NCI-H2029 treated with DMSO at 0.1 percent for 48 hours (cell line): ENCODE results near the gene SMTN.
"Not testable (repeated sequence)": the region's sequence is repeated elsewhere in the genome, so short reads cannot be mapped to it uniquely, and the experiment has no call there.

ENCODE experiments used
- DNase-seq: peaks from one replicate; lab custom pipeline; 2025; lab: John Stamatoyannopoulos, UW

The SMTN gene

DNA sequence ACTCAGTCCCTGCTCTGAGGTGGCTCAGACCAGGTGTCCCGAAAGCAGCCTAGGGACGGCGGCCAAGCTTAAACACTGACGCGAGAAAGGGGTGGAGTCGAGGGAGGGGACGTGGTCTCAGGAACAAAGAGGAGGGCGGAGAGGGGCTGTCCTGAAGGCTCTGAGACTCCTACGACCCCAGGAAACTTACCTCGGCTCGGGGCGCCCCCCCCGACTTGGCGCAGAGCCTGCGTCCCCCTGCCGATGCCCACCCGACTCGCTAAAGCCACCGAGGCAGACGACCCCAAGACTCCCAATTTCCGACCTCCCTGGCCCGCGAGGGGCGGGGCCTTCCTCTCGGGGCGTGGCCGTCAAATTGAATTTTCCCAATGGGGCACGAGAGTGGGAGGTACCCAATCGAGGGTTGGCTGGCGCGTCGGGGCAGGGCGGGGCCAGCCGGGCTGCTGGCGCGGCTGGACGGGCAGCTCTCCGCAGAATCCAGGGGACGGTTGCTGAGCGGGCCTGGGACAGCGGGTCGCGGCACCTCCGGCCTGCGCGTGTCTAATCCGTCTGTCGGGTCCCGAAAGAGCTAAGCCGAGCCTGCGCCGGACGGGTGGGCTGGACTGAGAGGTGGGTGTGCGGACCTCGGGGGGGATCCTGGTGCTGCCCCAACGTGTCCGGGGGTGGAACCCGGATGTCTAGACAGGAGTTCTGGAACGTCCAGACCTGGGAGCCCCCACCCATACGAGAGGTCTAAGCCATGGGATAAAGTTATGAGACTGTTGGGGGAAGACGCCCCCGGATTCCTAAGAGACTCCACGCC, at the start of gene SMTN:
Gene SMTN, plus strand, starts transcription at position 471 of the 802 bp plus-strand sequence. CDS start 1,941 bp downstream, outside the sequence.
- peak; percentile 65 for DNase-seq

DNA sequence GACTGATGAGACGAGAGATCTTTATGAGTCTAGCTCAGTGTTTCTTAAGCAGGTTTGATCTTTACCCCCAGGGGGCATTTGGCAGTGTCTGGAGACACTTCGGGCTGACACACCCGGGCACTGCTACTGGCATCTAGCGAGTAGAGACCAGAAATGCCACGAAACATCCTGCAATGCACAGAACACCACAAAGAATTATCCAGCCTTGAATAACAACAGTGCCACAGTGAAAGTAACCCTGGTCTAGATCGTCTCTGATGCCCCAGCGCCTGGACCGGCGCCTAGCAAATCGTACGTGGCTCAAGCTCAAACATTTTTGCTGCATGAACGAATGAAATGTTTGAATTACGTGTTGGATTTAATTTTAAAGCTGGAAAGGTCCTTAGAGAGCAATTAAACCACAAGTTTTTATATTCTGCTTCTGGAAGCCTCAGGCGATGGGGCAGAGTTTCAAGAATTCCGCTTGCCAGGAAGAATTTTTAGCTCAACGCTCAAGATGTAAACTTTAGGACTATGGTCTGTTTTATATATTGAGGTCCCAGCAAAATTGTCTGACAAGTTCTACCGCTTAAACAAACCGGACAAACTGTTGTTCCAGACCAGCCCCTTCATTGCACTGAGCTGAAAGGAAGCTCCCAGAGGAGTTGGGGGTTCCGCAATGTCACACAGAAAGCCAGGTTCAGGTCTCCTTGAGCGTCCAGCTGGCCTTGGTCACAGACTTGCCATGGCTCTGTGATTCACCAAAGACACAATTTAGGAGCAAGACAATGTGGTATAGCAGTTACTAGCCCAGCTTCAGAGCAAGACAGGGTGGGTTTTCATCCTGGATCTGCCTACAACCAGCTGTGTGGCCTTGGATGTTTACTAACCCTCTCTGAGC, 44.2 kb upstream of the SMTN start:
- no peak for DNase-seq

DNA sequence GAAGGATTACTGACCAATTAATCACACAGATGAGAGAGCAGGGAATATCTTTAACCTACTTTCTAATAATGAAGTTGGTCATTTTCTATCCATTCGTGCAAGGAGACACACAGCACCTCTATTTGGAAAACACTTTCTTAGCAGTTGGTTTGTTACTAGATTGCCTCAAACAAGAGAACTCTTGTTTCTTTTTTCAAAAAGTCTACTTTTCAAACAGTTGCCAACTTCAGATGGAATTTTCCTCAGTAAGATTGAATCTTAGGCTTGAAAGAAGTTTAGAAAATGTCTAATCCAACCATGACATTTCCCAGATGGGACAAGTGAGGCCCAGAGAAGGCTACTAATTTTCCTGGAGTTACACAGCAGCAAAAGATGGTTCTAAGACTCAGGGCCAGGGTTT, 42.4 kb upstream of the SMTN start:
- no peak for DNase-seq

DNA sequence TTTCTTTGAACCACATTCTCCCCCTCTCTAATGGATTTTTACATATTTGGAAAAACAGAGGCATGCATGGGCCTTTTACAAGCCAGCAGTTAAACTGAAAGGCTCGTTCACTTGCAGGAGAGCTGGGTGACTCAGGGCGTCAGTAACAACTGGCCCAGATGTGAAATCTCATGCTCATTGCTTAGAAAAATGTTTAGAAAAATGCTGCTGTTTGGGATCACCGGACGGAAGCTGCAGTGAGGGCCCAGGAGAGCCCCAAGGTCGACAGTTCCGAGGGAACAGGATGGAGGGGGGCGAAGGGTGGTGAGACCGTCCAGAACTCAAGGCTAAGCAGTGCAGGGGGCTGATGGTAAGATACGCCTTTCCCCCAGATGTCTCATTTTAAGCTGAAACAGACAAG, 41.7 kb upstream of the SMTN start:
- no peak for DNase-seq

DNA sequence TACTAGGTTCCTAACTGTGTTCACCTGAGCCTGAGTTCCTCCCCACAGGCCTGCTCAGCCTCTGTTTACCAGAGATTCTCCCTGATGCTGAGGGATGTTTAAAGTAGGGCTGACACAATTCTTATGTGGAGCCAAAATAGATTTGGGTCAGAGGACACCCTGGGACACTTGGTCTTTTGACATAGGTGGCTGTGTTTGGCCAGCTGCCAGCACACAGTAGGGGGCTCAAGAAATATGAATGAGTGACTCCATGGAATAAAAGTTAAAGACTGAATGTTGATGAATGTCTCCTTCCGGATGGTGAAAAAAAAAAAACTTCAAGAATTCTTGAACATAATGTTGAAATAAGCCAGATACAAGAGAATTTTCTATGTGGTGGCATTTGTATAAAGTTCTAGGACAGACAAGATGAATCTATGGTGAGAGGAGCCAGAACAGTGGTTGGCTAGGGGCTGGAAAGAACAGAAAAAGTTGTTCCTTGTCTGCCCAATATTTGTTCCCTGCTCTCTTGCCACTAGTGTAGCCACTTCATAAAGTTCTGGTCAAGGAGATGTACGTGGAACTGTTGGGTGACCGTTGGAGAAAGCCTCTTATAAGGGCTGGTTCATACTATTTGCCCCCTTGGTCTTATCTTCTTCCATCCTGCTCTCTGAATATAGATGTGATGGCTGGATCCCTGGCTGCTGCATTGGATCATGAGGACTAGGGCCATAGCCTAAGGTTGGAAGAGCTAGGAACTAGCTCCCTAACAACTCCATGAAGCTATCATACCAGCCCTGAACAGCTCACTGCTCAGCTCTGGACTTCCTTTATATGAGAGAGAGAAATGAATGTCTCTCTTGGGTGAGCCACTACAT, 40.3 kb upstream of the SMTN start:
- DNase-seq: no peak

DNA sequence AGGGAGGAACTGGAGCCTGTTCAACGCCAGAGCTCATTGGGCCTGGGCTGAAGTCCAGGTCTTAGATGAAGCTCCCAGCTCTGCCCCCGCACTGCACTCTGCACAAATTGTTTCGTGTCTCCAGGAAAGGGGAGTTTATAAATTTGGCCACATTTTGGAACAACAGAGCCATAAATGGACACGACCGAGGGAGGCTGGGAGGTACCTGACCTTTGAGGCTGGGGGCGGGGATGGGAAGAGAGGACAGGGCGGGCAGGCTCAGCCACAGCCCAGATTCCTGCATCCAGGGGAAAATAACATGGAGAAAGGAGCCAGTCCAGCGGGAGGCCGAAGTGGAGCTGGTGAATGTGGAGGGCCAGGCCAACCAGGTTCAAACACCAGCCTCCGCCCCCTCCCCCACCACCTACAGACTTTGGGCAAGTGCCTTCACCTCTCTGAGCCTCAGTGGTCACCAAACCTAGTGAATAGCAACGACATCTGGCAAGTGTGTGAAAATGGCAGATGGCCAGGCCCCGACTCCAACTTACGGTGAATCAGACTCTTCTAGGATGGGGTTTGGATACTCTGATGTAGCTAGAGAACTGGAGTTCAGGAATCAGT, 36.8 kb upstream of the SMTN start:
- no peak for DNase-seq

DNA sequence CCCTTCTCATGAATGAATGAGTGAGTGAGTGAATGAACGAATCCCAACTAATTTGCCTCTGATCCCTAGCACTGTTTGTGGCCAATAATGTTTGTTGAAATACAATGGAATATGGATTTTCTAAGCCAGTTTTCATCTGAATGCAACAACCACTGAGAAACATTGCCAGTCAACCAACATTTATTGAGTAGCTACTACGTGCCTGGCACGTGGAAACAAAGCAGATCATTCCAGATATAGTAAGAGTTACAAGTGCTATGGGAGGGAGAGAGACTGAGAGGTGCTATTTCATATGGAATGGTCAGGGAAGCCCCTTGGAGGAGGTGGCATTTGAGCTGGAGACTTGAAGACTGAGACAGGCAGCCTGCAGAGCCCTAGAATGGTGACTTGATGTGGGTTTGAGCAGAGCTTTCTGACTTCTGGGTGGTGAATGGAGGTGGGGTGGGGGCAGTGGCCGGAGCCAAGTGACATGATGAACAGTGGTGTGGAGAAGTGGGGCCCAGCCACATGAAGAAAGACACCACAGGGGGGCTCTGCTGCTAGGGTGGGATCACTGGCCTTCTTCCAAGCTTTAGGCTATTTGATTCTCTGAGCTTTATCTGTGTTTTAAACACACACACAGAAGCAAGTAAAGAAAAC, 35.1 kb upstream of the SMTN start:
- no peak for DNase-seq

DNA sequence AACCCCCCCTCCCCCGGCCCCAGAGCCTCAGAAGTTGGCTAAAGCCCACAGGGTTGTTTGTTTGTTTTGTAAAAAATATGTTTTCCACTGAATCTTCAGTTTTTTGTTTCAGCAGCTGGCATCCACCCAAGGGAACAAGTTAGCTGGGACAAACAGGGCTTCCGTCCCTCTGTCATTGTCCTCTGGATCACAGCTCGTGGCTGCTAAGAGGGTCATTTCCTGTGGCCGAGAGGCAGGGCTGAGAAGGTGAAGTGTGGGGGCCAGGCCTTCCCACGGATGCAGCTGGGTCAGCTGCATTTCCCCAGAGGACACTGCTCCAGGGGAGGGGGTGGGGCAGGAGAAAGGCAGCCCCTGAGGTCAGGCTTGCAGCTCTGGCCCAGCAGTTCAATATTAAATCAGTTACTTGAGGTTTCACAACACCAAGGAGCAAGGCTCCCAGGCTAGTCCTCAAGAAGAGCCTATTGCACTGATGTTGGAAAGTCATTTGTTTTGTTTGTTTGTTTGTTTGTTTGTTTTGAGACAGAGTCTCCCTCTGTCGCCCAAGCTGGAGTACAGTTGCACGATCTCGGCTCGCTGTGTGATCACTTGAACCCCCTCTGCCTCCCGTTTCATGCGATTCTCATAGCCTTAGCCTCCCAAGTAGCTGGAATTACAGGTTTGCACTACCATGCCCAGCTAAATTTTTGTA, 34.4 kb upstream of the SMTN start:
- peak; percentile 47 for DNase-seq

DNA sequence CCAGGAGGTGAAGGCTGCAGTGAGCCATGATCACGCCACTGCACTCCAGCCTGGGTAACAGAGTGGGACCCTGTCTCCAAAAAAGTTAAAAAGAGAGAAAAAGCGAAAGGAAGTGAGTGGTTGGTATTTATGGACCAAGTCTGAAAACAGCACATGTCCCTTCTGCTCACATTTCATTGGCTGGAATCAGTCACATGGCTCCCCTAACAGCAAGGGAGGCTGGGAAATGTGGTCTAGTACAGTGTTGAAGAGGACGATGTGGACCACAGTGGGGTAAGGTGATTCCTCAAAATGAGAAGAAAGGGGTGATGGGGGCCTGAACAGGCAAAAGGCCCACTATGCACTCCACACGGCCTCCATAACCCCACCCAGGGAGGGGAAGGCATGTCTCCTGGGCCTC, 32.5 kb upstream of the SMTN start:
- DNase-seq: no peak

DNA sequence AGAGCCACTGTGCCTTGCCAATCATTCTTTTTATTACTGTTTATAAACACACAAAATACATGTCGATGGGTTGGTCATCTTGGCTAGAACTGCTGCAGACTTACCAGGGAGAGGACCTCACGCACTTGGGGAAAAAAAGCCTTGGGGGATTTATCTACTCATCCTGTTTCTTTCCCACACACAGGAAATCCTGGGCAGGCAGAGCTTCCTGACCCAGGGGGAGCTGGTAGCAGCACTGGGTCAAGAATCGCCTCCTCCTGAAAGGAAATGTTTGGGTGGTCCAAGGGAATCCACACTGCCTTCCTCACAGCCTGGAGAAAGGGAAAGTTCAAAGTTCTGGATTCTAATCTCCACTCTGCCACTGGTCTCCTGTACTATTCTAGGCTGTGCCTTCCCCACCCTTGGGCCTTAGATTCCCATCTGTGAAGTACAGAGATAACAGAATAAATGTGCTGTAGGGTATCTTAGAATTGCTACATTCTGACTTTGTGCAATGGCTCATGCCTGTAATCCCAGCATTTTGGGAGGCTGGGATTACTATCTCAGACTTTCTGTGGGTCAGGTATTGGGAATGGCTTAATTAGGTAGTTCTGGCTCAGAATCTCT, 31.2 kb upstream of the SMTN start:
- DNase-seq: no peak

DNA sequence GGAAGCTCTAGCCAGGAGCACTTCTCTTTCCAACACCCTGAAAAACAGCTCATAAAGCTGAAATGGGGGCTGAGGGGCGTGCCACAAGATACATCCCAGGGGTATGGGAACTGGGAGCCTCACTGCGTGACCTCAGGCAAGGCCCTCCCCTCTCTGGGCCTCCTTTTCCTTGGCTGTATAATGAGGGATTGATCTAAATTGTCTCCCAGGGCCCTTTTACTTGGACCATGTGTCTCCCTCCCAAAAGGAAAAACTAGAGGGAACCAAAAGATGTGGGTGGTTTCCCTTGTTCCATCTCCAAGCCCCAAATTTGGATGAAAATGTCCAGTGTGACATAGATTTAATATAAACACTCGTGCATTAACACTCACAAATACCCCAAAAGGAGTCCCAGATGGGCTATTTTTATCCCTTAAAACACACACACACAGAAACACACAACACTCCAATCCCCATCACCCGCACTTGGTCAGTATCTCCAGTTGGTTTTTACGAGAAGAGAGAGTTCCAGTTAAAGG, 25.9 kb upstream of the SMTN start:
- DNase-seq: no peak

DNA sequence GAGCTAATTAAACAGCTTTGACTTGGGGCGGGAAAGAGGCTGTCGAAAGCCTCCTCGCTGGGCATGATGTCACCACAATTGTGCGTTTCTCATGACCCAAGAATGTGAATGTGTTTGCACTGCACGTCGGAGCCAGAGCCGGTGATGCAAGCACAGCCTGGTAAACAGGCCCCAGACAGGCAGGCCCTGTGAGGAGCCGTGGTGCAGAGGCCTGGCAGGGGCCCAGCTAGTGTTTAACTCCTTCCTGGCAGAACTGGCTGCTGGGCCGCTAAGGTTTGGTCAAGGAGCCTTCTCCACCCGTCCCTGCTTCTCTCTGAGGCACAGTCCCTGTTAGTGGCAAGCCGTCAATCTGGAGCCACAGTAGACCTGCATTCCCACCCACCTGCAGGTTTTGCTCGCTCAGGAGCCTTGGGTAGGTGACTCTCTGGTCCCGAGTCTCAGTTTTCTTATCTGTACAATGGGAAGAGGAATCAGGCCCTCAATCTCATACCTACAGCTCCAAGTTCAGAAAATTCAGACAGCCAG, 25.4 kb upstream of the SMTN start:
- DNase-seq: peak; percentile 69

DNA sequence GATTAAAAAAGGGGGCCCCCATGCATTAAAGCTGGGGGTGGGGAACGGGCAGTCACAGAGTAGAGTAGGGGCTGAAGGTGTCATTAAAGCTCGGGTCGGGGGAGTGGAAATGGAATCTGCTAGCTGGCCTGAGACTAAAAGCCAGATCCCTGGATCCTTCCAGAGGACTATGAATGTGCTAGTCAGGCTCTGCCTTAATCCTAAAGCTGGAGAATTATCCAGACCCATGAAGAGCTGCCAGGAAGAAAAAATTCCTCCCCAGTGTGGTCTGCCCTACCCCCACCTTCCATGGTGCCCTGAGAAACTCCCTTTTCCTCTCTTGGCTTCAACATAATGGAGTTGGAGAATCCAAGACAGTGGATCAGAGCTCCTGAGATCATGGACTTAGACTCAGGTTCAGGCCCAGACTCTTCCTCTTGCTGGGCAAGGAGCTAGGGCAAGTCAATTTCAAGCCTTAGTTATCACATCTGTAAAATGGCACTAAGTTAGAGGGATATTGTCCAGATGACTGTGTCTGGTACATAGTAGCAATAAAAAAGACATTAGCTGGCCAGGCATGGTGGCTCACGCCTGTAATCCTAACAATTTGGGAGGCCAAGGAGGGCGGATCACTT, 24.0 kb upstream of the SMTN start:
- DNase-seq: no peak

DNA sequence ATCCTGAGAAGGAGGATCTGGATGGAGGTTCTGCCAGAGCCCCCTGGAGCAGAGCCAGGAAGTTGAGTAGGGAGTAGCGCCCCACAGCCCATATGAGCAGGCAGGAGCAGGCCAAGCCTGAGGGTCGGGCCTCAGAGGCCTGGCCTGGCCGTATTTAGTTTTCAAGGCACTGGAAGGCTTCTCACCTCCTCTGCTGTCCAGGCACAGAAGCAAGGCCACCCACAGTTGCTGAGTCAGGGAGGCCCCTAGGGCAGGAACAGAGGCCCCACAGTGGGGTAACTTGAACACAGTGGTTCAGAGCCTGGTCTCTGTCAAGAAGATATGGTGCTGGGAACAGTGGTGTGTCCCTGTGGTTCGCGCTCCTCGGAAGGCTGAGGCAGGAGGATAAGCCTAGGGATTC, 21.5 kb upstream of the SMTN start:
- not testable (repeated sequence) for DNase-seq

DNA sequence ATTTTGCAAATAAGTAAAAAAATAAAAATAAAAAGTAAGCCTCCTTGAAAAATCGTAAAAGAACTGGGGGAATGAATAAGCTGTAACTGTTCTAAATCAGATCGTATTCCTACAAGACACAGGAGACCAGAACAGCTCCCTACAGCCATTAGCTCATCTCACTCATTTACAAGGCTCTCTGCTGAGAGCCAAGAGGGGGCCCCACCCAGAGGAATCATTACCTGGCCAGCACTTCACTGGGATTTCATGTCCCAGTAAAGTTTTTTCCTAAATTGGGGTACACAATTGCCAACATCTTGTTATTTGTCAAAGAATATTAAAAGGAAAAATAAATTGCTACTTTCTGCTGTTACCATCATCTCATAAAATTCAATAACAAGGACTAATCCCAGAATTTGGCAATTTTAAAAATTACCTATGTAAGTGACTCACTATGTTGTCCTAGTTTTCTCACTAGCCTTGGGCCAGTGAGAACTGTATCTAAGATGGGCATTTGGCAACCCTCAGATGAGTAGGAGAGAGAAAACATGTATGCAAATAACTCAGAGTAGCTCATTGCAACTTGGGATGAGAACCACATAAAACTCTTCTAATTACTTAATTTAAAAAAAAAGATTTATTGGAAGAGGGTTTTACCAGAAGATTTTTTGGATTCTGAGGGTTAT, 18.4 kb upstream of the SMTN start:
- DNase-seq: no peak

DNA sequence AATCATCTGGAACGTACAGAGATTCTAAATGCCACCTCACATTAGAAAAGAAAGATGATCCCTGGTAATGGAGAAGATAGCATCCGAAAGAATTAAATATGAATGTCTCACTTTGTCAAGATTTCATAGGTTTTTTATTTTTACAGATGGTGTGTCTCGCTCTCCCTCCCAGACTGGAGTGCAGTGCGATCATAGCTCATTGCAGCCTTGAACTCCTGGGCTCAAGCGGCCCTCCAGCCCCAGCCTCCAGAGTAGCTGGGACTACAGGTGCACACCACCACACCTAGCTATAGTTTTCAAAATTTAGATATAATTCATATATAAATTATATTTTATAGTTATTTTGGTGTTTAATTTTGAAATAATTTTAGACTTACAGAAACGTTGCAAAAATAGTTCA, 16.7 kb upstream of the SMTN start:
- no peak for DNase-seq

DNA sequence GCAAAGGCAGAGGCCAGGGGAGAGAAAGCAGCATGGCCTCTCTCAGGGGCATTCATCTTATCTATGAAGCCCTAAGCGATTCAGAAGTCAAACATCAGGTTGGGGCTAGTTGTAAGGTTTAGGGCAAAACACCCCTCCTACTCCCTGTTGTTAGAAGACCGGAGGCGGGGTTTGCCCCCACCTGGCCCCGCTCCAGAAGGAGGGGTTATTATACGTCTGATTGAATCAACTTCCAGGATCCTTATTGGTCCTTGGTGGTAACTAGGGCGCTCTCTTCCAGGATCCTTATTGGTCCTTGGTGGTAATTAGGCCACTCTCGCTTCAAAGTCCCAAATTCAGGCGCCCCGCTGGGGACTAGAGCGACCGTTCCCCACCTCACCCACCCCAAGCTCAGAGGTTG, 12.1 kb upstream of the SMTN start:
- DNase-seq: no peak

DNA sequence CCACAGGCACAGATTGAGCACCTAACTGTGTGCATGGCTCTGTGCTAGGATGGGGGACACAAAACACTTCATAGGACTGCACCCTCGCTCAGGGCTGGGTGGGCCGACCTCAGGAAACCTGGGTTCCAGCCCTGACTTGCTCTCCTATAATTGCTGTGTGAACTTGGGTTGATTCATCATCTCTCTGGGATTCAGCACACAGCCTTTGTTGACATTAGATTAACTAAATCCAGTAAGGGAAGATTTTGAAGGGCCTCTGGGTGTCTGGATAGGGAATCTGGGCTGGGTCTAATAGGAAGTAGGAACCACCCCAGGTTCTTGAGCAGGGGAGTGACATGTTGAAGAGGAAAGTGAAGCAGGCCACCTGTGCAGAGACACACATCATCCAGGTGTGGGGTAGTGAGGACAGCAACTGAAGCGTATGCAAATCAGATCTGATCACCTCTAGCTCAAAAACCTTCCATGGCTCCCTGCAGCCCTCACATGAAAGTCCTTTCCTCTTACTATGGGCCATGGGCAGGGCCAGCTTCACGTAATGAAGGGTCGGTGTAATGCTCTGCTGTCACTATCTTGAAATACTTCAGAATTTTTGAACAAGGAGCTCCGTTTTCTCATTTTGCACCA, 11.3 kb upstream of the SMTN start:
- DNase-seq: not testable (repeated sequence)
